ENCODE measurements around the gene TP53. TPM values are rescaled to one million over a fixed set of nuclear protein-coding genes. Genes with fewer than 3 reads are reported as not detected.

The TP53 gene
- total and polyA plus RNA-seq, 9 of the 15 experiments (the other 6 are each of a cell fraction or from before 2014, with no cell fraction given) = 2.8 to 14.0 (median 7.1) TPM

DNA sequence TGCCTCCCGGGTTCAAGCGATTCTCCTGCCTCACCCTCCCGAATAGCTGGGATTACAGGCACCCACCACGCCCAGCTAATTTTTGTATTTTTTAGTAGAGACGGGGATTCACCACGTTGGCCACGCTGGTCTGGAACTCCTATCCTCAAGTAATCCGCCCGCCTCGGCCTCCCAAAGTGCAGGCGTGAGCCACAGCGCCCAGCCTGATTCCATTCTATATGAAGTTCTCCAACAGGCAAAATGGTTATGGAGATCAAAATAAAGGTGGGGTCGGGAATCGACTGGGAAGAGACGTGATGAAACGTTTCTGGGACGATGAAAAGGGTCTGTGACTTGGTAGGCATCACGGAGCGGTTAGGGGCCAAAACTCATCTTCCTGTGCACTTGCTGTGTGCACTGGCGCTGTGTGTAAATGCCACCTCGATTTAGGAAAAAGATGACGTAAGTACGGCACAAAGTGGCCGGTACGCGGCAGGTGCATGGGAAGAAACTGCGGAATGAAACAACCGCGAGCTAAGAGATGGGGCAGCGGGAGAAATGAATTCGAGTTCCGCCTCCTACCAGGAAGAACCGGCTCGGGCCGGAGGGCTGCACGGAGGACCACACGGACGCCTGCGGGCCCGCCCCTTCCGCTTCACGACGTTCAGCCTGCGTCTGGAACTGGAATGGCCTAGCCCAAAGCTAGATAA is 1.6 kb downstream of the TP53 start (continued):
- TF ChIP-seq ZBTB1 (CRISPR knock-in tag; IDR thresholded peaks at IDR 0.05; ENCODE audit: borderline replicate concordance, low read depth) (no peak), NFIC (IDR thresholded peaks at IDR 0.05) (peak; percentile 39; the same call in 1 of the 2 replicates), EZH2 (IDR thresholded peaks at IDR 0.05; ENCODE audit: borderline replicate concordance, low read depth, low read length) (no peak), ETV1 (tag; conservative IDR thresholded peaks at IDR 0.05; ENCODE audit: low read depth) (peak; percentile 79), HNRNPLL (IDR thresholded peaks at IDR 0.05; ENCODE audit: low read depth, low read length, poor library complexity, severe bottlenecking) (peak; percentile 18), ZNF778 (CRISPR knock-in tag; IDR thresholded peaks at IDR 0.05) (no peak), PTTG1 (tag; IDR thresholded peaks at IDR 0.05; ENCODE audit: low read depth) (no peak), GABPB1 (CRISPR knock-in tag; IDR thresholded peaks at IDR 0.05) (peak; percentile 89)
- TF ChIP-seq, protein P1, sequence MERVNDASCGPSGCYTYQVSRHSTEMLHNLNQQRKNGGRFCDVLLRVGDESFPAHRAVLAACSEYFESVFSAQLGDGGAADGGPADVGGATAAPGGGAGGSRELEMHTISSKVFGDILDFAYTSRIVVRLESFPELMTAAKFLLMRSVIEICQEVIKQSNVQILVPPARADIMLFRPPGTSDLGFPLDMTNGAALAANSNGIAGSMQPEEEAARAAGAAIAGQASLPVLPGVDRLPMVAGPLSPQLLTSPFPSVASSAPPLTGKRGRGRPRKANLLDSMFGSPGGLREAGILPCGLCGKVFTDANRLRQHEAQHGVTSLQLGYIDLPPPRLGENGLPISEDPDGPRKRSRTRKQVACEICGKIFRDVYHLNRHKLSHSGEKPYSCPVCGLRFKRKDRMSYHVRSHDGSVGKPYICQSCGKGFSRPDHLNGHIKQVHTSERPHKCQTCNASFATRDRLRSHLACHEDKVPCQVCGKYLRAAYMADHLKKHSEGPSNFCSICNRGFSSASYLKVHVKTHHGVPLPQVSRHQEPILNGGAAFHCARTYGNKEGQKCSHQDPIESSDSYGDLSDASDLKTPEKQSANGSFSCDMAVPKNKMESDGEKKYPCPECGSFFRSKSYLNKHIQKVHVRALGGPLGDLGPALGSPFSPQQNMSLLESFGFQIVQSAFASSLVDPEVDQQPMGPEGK (CRISPR knock-in tag; IDR thresholded peaks at IDR 0.05; ENCODE audit: borderline replicate concordance) = no peak
- TF ChIP-seq, protein P2, sequence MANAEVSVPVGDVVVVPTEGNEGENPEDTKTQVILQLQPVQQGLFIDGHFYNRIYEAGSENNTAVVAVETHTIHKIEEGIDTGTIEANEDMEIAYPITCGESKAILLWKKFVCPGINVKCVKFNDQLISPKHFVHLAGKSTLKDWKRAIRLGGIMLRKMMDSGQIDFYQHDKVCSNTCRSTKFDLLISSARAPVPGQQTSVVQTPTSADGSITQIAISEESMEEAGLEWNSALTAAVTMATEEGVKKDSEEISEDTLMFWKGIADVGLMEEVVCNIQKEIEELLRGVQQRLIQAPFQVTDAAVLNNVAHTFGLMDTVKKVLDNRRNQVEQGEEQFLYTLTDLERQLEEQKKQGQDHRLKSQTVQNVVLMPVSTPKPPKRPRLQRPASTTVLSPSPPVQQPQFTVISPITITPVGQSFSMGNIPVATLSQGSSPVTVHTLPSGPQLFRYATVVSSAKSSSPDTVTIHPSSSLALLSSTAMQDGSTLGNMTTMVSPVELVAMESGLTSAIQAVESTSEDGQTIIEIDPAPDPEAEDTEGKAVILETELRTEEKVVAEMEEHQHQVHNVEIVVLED (CRISPR knock-in tag; IDR thresholded peaks at IDR 0.05) = 0 out of 2 replicates have a peak, but pooled peaks have one; percentile 36
- TF ChIP-seq, protein P3, sequence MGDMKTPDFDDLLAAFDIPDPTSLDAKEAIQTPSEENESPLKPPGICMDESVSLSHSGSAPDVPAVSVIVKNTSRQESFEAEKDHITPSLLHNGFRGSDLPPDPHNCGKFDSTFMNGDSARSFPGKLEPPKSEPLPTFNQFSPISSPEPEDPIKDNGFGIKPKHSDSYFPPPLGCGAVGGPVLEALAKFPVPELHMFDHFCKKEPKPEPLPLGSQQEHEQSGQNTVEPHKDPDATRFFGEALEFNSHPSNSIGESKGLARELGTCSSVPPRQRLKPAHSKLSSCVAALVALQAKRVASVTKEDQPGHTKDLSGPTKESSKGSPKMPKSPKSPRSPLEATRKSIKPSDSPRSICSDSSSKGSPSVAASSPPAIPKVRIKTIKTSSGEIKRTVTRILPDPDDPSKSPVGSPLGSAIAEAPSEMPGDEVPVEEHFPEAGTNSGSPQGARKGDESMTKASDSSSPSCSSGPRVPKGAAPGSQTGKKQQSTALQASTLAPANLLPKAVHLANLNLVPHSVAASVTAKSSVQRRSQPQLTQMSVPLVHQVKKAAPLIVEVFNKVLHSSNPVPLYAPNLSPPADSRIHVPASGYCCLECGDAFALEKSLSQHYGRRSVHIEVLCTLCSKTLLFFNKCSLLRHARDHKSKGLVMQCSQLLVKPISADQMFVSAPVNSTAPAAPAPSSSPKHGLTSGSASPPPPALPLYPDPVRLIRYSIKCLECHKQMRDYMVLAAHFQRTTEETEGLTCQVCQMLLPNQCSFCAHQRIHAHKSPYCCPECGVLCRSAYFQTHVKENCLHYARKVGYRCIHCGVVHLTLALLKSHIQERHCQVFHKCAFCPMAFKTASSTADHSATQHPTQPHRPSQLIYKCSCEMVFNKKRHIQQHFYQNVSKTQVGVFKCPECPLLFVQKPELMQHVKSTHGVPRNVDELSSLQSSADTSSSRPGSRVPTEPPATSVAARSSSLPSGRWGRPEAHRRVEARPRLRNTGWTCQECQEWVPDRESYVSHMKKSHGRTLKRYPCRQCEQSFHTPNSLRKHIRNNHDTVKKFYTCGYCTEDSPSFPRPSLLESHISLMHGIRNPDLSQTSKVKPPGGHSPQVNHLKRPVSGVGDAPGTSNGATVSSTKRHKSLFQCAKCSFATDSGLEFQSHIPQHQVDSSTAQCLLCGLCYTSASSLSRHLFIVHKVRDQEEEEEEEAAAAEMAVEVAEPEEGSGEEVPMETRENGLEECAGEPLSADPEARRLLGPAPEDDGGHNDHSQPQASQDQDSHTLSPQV (IDR thresholded peaks at IDR 0.05) = no peak
- TF ChIP-seq, protein P4, sequence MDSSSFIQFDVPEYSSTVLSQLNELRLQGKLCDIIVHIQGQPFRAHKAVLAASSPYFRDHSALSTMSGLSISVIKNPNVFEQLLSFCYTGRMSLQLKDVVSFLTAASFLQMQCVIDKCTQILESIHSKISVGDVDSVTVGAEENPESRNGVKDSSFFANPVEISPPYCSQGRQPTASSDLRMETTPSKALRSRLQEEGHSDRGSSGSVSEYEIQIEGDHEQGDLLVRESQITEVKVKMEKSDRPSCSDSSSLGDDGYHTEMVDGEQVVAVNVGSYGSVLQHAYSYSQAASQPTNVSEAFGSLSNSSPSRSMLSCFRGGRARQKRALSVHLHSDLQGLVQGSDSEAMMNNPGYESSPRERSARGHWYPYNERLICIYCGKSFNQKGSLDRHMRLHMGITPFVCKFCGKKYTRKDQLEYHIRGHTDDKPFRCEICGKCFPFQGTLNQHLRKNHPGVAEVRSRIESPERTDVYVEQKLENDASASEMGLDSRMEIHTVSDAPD (CRISPR knock-in tag; IDR thresholded peaks at IDR 0.05) = no peak
- TF ChIP-seq, protein P5, sequence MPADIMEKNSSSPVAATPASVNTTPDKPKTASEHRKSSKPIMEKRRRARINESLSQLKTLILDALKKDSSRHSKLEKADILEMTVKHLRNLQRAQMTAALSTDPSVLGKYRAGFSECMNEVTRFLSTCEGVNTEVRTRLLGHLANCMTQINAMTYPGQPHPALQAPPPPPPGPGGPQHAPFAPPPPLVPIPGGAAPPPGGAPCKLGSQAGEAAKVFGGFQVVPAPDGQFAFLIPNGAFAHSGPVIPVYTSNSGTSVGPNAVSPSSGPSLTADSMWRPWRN (IDR thresholded peaks at IDR 0.05; ENCODE audit: low read depth) = 0 out of 2 replicates have a peak, but pooled peaks have one; percentile 8
- TF ChIP-seq, protein P6, sequence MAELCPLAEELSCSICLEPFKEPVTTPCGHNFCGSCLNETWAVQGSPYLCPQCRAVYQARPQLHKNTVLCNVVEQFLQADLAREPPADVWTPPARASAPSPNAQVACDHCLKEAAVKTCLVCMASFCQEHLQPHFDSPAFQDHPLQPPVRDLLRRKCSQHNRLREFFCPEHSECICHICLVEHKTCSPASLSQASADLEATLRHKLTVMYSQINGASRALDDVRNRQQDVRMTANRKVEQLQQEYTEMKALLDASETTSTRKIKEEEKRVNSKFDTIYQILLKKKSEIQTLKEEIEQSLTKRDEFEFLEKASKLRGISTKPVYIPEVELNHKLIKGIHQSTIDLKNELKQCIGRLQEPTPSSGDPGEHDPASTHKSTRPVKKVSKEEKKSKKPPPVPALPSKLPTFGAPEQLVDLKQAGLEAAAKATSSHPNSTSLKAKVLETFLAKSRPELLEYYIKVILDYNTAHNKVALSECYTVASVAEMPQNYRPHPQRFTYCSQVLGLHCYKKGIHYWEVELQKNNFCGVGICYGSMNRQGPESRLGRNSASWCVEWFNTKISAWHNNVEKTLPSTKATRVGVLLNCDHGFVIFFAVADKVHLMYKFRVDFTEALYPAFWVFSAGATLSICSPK (IDR thresholded peaks at IDR 0.05; ENCODE audit: borderline replicate concordance) = no peak
